Measurements from ENCODE around the gene NTSR1.

Gene NTSR1

GRCh38 chr20:62742550-62742949 is 33.9 kb downstream of the NTSR1 start:
- DNase-seq, result no peak

GRCh38 chr20:62742979-62743776 is 34.5 kb downstream of the NTSR1 start:
- no peak for DNase-seq

GRCh38 chr20:62743777-62744317 is 35.2 kb downstream of the NTSR1 start:
- no peak for DNase-seq

GRCh38 chr20:62744741-62745191 is 36.1 kb downstream of the NTSR1 start:
- no peak for DNase-seq

GRCh38 chr20:62745279-62745951 is 36.8 kb downstream of the NTSR1 start:
- DNase-seq, result no peak

GRCh38 chr20:62745952-62746288 is 37.3 kb downstream of the NTSR1 start:
- DNase-seq, result no peak

- no peak for DNase-seq
These were observed 39.7 kb downstream of the NTSR1 start for GRCh38 chr20:62748311-62748710.

- DNase-seq, result no peak
These were observed 41.3 kb downstream of the NTSR1 start for GRCh38 chr20:62749851-62750445.

GRCh38 chr20:62751551-62752150 is 43.0 kb downstream of the NTSR1 start:
- no peak for DNase-seq

GRCh38 chr20:62752181-62752670 is 43.6 kb downstream of the NTSR1 start:
- DNase-seq, result no peak

- no peak for DNase-seq
These were observed 44.2 kb downstream of the NTSR1 start for GRCh38 chr20:62752671-62753501.

GRCh38 chr20:62753626-62754025 is 45.0 kb downstream of the NTSR1 start:
- no peak for DNase-seq

- no peak for DNase-seq
These were observed 45.7 kb downstream of the NTSR1 start for GRCh38 chr20:62754122-62754990.

- DNase-seq, result no peak
These were observed 46.3 kb downstream of the NTSR1 start for GRCh38 chr20:62754991-62755356.

GRCh38 chr20:62755817-62756724 is 47.4 kb downstream of the NTSR1 start:
- DNase-seq, result no peak

- no peak for DNase-seq
These were observed 49.7 kb downstream of the NTSR1 start for GRCh38 chr20:62758226-62758912.

GRCh38 chr20:62759981-62760431 is 51.4 kb downstream of the NTSR1 start:
- DNase-seq, result no peak

- DNase-seq, result no peak
These were observed 51.8 kb downstream of the NTSR1 start for GRCh38 chr20:62760471-62760855.
